Measurements from ENCODE around the gene BIN1. TPM values are rescaled to one million over a fixed set of nuclear protein-coding genes. Genes with fewer than 3 reads are reported as not detected.

Gene BIN1
- total RNA-seq, 1 experiment from 2014 or later: 198 TPM

- no peak overlapping the region for H3K4me3 Mint-ChIP-seq (ENCODE audit: unreplicated experiment)
- no peak for TF ChIP-seq CTCF (IDR thresholded peaks at IDR 0.05; ENCODE audit: insufficient read depth in 1 of 2, low read depth in 1 of 2, low read length in 1 of 2, severe bottlenecking in 1 of 2, unreplicated experiment in 1 of 2)
- no peaks in the 10 kb centered on the region for H3K27me3 Mint-ChIP-seq (ENCODE audit: insufficient read depth, unreplicated experiment)
- BruUV-seq (replicated peaks): no TSS peak
- peaks cover 7% of the 10 kb centered on the region for H3K4me1 Mint-ChIP-seq (ENCODE audit: low read depth, unreplicated experiment)
- ChIA-PET CTCF (no interaction called here), POLR2A (no interaction called here)
- H3K27ac Mint-ChIP-seq (ENCODE audit: unreplicated experiment): no peak overlapping the region
- H3K27me3 ChIP-seq (replicated peaks; ENCODE audit: control insufficient read depth, insufficient read depth, low read length): no peaks in the 10 kb centered on the region
- H3K4me1 ChIP-seq: peaks cover 13% of the 10 kb centered on the region
- H3K4me3 ChIP-seq (ENCODE audit: low read depth, low read length): no peak overlapping the region
- H3K9me3 ChIP-seq: peaks cover 7% of the 10 kb centered on the region; the same call in 1 of the 2 replicates
- peaks cover 4% of the 10 kb centered on the region for H3K36me3 Mint-ChIP-seq (ENCODE audit: insufficient read depth, unreplicated experiment)
- DNase-seq: no peak
- intact Hi-C loops (cut with micrococcal nuclease; ENCODE audit: unreplicated experiment): no loop called here
- H3K9me3 Mint-ChIP-seq (ENCODE audit: unreplicated experiment): no peaks in the 10 kb centered on the region
- H3K36me3 ChIP-seq (ENCODE audit: control insufficient read depth, insufficient read depth, low read length): no peaks in the 10 kb centered on the region
These were observed 98.5 kb downstream of the BIN1 start for GRCh38 chr2:127008265-127009015.

GRCh38 chr2:127007652-127008051 lies 99.3 kb downstream of the BIN1 start:
- no peak for TF ChIP-seq CTCF (IDR thresholded peaks at IDR 0.05; ENCODE audit: insufficient read depth in 1 of 2, low read depth in 1 of 2, low read length in 1 of 2, severe bottlenecking in 1 of 2, unreplicated experiment in 1 of 2)
- Histone ChIP-seq H3K36me3 (ENCODE audit: control insufficient read depth, insufficient read depth, low read length) (no peaks in the 10 kb centered on the region), H3K4me3 (ENCODE audit: low read depth, low read length) (no peak overlapping the region), H3K4me1 (peaks cover 13% of the 10 kb centered on the region; the same call in 1 of the 2 replicates), H3K9me3 (peaks cover 7% of the 10 kb centered on the region; the same call in 1 of the 2 replicates), H3K27me3 (replicated peaks; ENCODE audit: control insufficient read depth, insufficient read depth, low read length) (no peaks in the 10 kb centered on the region)
- DNase-seq: no peak
- Mint-ChIP-seq H3K27me3 (ENCODE audit: insufficient read depth, unreplicated experiment) (no peaks in the 10 kb centered on the region), H3K9me3 (ENCODE audit: unreplicated experiment) (no peaks in the 10 kb centered on the region), H3K4me3 (ENCODE audit: unreplicated experiment) (no peak overlapping the region), H3K36me3 (ENCODE audit: insufficient read depth, unreplicated experiment) (peaks cover 4% of the 10 kb centered on the region), H3K4me1 (ENCODE audit: low read depth, unreplicated experiment) (peaks cover 7% of the 10 kb centered on the region), H3K27ac (ENCODE audit: unreplicated experiment) (no peak overlapping the region)
- intact Hi-C loops (cut with micrococcal nuclease; ENCODE audit: unreplicated experiment): no loop called here
- ChIA-PET CTCF (no interaction called here), POLR2A (no interaction called here)
- no TSS peak for BruUV-seq (replicated peaks)

GRCh38 chr2:127006962-127007361 lies 100.0 kb downstream of the BIN1 start:
- H3K9me3 ChIP-seq: peaks cover 7% of the 10 kb centered on the region; the same call in 1 of the 2 replicates
- no peak for DNase-seq
- H3K27ac Mint-ChIP-seq (ENCODE audit: unreplicated experiment): no peak overlapping the region
- H3K9me3 Mint-ChIP-seq (ENCODE audit: unreplicated experiment): no peaks in the 10 kb centered on the region
- no TSS peak for BruUV-seq (replicated peaks)
- H3K27me3 Mint-ChIP-seq (ENCODE audit: insufficient read depth, unreplicated experiment): no peaks in the 10 kb centered on the region
- no peak overlapping the region for H3K4me3 Mint-ChIP-seq (ENCODE audit: unreplicated experiment)
- no peaks in the 10 kb centered on the region for H3K27me3 ChIP-seq (replicated peaks; ENCODE audit: control insufficient read depth, insufficient read depth, low read length)
- intact Hi-C loops (cut with micrococcal nuclease; ENCODE audit: unreplicated experiment): no loop called here
- peaks cover 13% of the 10 kb centered on the region for H3K4me1 Mint-ChIP-seq (ENCODE audit: low read depth, unreplicated experiment)
- H3K4me3 ChIP-seq (ENCODE audit: low read depth, low read length): no peak overlapping the region
- no peak for TF ChIP-seq CTCF (IDR thresholded peaks at IDR 0.05; ENCODE audit: insufficient read depth in 1 of 2, low read depth in 1 of 2, low read length in 1 of 2, severe bottlenecking in 1 of 2, unreplicated experiment in 1 of 2)
- ChIA-PET POLR2A (no interaction called here), CTCF (no interaction called here)
- H3K36me3 ChIP-seq (ENCODE audit: control insufficient read depth, insufficient read depth, low read length): no peaks in the 10 kb centered on the region
- H3K4me1 ChIP-seq: peaks cover 17% of the 10 kb centered on the region; the same call in 1 of the 2 replicates
- H3K36me3 Mint-ChIP-seq (ENCODE audit: insufficient read depth, unreplicated experiment): peaks cover 4% of the 10 kb centered on the region

Measured in Caco-2 (cell line).